Measurements from ENCODE around the gene SREBF2.
A peak's percentile ranks its signal among the peaks of the same experiment; 100 is the strongest.
"Not testable (repeated sequence)": the region's sequence is repeated elsewhere in the genome, so short reads cannot be mapped to it uniquely, and the experiment has no call there.

SREBF2 gene

DNA sequence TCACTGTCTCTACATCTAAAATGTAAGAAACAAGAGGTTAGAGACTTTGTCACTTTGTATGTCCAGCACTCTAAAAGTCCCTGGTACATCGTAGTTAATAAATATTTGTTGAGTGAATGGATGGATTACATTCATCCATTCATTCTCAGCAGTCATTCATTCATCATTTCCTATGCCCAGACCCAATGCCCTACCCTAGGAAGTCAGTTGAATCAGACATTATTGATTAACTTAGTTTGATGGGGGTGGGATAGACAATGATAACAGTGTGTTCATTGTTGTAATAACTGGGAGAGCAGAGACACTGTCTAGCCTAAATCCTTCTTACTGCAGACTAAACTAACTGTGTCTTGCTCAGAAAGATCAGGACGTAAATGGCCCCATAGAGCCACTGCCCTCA lies 115.2 kb downstream of the SREBF2 start:
- DNase-seq = no peak
- H3K4me1 Mint-ChIP-seq = peaks cover 54% of the 10 kb centered on the region
- H3K27me3 Mint-ChIP-seq (ENCODE audit: low read depth, poor library complexity) = peaks cover 2% of the 10 kb centered on the region
- peaks cover 18% of the 10 kb centered on the region for H3K36me3 Mint-ChIP-seq (ENCODE audit: low read depth)
- H3K4me3 Mint-ChIP-seq = no peak overlapping the region
- no peak overlapping the region for H3K27ac Mint-ChIP-seq
- H3K9me3 Mint-ChIP-seq = no peaks in the 10 kb centered on the region
- TF ChIP-seq, protein P1, sequence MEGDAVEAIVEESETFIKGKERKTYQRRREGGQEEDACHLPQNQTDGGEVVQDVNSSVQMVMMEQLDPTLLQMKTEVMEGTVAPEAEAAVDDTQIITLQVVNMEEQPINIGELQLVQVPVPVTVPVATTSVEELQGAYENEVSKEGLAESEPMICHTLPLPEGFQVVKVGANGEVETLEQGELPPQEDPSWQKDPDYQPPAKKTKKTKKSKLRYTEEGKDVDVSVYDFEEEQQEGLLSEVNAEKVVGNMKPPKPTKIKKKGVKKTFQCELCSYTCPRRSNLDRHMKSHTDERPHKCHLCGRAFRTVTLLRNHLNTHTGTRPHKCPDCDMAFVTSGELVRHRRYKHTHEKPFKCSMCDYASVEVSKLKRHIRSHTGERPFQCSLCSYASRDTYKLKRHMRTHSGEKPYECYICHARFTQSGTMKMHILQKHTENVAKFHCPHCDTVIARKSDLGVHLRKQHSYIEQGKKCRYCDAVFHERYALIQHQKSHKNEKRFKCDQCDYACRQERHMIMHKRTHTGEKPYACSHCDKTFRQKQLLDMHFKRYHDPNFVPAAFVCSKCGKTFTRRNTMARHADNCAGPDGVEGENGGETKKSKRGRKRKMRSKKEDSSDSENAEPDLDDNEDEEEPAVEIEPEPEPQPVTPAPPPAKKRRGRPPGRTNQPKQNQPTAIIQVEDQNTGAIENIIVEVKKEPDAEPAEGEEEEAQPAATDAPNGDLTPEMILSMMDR (IDR thresholded peaks at IDR 0.05) = no peak

DNA sequence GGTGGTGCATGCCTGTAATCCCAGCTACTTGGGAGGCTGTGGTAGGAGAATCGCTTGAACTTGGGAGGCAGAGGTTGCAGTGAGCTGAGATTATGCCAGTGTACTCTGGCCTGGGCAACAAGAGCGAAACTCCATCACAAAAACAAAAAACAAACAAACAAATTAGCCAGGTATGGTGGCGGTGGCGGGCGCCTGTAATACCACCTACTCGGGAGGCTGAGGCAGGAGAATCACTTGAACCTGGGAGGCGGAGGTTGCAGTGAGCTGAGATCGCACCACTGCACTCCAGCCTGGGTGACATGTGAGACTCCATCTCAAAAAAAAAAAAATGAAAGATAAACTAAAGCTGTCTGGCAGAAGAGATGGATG lies 116.0 kb downstream of the SREBF2 start:
- Mint-ChIP-seq H3K36me3 (ENCODE audit: low read depth) (peaks cover 10% of the 10 kb centered on the region), H3K4me1 (peaks cover 54% of the 10 kb centered on the region), H3K4me3 (peak overlapping the region; percentile 64)
- H3K27me3 Mint-ChIP-seq (ENCODE audit: low read depth, poor library complexity); DNase-seq; H3K9me3 Mint-ChIP-seq; H3K27ac Mint-ChIP-seq: not testable (repeated sequence)

DNA sequence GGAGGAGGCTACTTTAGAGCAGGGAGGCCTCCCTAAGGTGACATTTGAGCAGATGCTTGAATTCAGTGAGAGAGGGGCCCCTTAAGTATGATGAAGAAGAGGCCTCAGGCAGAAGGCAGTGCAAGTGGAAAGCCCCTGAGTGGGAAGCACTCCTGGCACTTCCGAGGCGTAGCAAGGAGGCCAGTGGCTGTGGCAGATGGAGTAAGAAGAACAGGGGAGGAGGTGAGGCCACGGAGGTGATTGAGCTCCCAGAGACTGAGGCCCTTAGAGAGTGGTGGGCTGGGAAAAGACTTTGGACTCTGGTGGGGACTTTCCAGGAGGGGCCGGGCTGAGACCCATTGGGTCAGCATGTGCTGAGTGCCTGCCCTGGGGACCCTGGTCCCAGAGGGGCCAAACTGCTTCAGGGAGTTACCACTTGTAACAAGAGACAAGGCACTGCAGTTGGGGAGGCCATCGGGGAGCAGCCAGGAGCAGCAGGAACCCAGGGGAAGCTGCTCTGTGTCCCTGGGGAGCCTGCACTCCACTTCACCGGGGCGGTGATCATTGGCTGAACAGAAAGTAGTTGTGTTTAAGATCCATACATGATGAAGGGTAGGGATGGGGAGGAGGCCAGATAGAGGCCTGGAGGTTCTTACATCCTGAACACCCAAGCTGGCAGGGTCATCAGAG lies 116.5 kb downstream of the SREBF2 start:
- TF ChIP-seq, protein P1 (IDR thresholded peaks at IDR 0.05) = no peak
- H3K4me3 Mint-ChIP-seq = peak overlapping the region; percentile 64
- H3K9me3 Mint-ChIP-seq = no peaks in the 10 kb centered on the region
- peaks cover 8% of the 10 kb centered on the region for H3K36me3 Mint-ChIP-seq (ENCODE audit: low read depth)
- peak overlapping the region; percentile 82 for H3K27ac Mint-ChIP-seq
- DNase-seq = no peak
- H3K4me1 Mint-ChIP-seq = peaks cover 54% of the 10 kb centered on the region
- H3K27me3 Mint-ChIP-seq (ENCODE audit: low read depth, poor library complexity) = peaks cover 2% of the 10 kb centered on the region

DNA sequence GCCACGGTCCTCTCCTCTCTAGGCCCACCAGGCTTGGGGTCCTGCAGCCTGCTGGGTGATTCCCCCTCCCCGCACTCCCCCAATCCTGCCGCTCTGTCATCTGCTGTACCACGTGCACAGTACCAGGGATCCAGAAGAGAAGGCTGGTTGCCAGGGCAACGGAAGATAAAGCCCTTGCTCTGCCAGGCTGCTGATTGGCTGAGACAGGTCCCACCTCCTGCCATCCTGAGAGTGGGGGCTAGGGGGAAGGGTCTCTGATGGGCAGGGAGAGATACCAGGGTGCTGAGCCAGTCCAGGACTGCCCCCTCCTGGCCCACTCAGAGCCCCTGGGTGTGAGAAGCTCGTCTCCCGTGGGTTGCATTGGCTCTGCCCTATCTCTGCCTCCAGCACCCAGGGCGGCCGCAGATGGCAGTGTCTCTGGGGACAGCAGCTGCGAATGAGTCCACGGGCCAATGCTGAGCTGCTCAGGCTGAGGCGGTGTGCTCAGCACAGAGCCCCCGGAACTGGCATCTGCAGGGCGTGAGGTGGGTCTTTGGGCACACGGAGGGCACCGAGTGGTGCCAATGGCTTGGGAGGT lies 119.1 kb downstream of the SREBF2 start, which contains the start of gene SMIM45:
TSS of gene SMIM45 (plus strand) at position 253 of the 577 bp plus-strand sequence.
- TF ChIP-seq, protein P1 (IDR thresholded peaks at IDR 0.05) = no peak
- no peak within 1 kb of the TSS for H3K4me3 Mint-ChIP-seq
- no peaks in the 10 kb centered on the region for H3K36me3 Mint-ChIP-seq (ENCODE audit: low read depth)
- no peaks in the 10 kb centered on the region for H3K27me3 Mint-ChIP-seq (ENCODE audit: low read depth, poor library complexity)
- DNase-seq = no peak
- H3K4me1 Mint-ChIP-seq = peaks cover 42% of the 10 kb centered on the region
- H3K9me3 Mint-ChIP-seq = no peaks in the 10 kb centered on the region
- no peak within 1 kb of the TSS for H3K27ac Mint-ChIP-seq

DNA sequence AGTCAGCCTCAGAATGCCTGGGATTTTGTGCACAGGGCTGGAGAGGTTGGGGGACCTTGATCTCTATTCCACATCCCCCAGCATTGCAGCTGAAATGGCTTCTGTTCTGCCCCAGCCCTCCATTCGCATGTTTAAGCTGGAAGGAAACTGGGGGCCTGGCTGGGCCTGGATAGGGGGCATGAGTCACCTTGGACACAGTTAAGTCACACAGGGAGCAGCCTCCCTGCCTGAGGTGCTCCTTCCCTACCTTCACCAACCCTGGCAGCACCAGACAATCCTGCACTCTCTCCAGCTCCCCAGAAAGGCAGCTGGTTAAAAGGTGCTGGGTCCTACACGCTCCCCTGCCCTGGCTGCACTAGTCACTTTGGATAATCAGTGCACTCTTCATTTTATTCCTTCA lies 119.8 kb downstream of the SREBF2 start:
- DNase-seq = no peak
- Mint-ChIP-seq H3K4me1 (peaks cover 46% of the 10 kb centered on the region), H3K4me3 (no peak overlapping the region), H3K36me3 (ENCODE audit: low read depth) (no peaks in the 10 kb centered on the region), H3K27me3 (ENCODE audit: low read depth, poor library complexity) (no peaks in the 10 kb centered on the region), H3K9me3 (no peaks in the 10 kb centered on the region), H3K27ac (no peak overlapping the region)
- TF ChIP-seq, protein P1 (IDR thresholded peaks at IDR 0.05) = no peak
